K562 (cell line): ENCODE data around the gene ZNF692. TPM values are rescaled to one million over a fixed set of nuclear protein-coding genes. Genes with fewer than 3 reads are reported as not detected.

ENCODE experiments used
- BHLHE40 ChIP-seq: IDR thresholded peaks from 2 replicates; pipeline ENCODE4 v1.6.1; 2011; ENCODE audit warnings: low read length, improper control_type of control experiment
- ZBTB8A ChIP-seq: fragments of 450-650 bp; IDR thresholded peaks from 2 replicates; pipeline ENCODE4 v1.6.1; 2018; ENCODE audit warnings: mild to moderate bottlenecking, moderate library complexity; ENCODE audit not compliant: partially characterized antibody
- ZNF766 ChIP-seq: fragments of 200-800 bp; sonication (Bioruptor generic); conservative IDR thresholded peaks from 2 replicates; pipeline ENCODE4 v1.6.1; 2016; ENCODE audit warnings: missing genetic modification characterization, missing compliant biosample characterization
- polyA plus RNA-seq, 8 experiments: library from polyadenylated mRNA; depleted of rRNA in 4 of 8; stranded (reverse) in 5 of 8; unstranded in 3 of 8; fragments of >200 nt; fragmentation: Nextera tagmentation in 2 of 8; fragmentation: Illumina TruSeq in 1 of 8; extraction: Ambion mirVana in 2 of 8; extraction: Trizol in 1 of 8; gene quantifications; 2 replicates each; pipeline versions ENCODE4 v1.2.1 to v1.2.3, GENCODE V29; 2011 to 2014; ENCODE audit warnings: inconsistent platforms in 1 of 8, missing spikeins in 1 of 8
- total RNA-seq, 7 experiments: library from RNA; depleted of rRNA in 6 of 7; stranded (reverse); fragments of >200 nt in 6 of 7; fragmentation: Illumina TruSeq in 2 of 7; extraction: Trizol in 2 of 7; gene quantifications; 2 replicates each; pipeline versions ENCODE4 v1.2.1 to v1.2.3, GENCODE V29; 2011 to 2021; ENCODE audit warnings: low replicate concordance in 1 of 7
- TF ChIP-seq, protein P1 (sequence below): IDR thresholded peaks from 2 replicates; pipeline ENCODE4 v1.6.1; 2016; ENCODE audit warnings: missing genetic modification characterization, missing compliant biosample characterization
- TF ChIP-seq, protein P2 (sequence below): fragments of 200-800 bp; sonication (Bioruptor generic); IDR thresholded peaks from 2 replicates; pipeline ENCODE4 v1.6.1; 2016; ENCODE audit warnings: missing genetic modification characterization, missing compliant biosample characterization
- TF ChIP-seq, protein P3 (sequence below), 3 experiments: fragments of 200-800 bp in 1 of 3; sonication (Bioruptor generic) in 1 of 3; sonication (generic) in 1 of 3; formaldehyde crosslinking in 1 of 3; IDR thresholded peaks; 2 replicates each; pipeline versions ENCODE4 v1.6.1 to v1.8.0; 2016 to 2022; ENCODE audit warnings: mild to moderate bottlenecking in 2 of 3, missing compliant biosample characterization in 2 of 3, missing genetic modification characterization in 2 of 3, missing genetic modification reagents in 1 of 3

Gene ZNF692
- total and polyA plus RNA-seq, 9 of the 15 experiments (the other 6 are each of a cell fraction or from before 2014, with no cell fraction given) = 8.4 to 143 (median 55.9) TPM

DNA sequence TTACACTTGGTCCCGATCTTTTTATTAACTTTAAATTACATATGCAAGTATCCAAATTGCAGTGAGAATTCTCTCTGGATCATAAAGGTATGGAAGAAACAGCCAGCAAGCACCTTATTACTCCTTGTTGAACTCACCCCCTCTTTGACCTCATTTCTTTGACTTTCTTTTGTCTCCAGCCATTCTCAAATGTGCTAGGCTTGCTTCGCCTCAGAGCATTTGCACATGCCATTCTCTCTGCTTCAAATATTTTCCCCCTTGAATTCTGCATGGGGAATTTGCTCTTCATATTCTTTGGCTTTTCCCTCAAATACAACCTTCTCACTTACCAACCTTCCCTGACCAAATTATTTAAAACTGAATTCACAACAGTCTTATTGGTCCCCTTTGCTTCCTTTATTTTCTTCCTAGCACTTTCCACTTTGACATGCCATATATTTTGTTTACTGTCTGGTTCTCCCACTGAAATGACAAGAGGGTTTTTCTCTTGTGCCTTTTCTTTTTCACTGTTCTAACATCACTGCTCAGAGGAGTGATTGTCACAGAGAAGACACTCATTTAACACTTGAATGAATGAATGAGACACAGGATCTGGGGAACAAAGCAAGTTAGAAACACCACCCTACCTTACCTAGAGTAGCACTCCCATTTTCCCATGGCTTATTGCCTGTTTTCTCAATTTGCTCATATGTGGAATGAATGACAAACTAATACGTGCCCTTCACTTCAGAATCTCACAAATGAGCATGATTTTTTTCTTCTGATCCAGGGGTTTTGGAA is 45.7 kb upstream of the ZNF692 start (continued):
- TF ChIP-seq, protein P1, sequence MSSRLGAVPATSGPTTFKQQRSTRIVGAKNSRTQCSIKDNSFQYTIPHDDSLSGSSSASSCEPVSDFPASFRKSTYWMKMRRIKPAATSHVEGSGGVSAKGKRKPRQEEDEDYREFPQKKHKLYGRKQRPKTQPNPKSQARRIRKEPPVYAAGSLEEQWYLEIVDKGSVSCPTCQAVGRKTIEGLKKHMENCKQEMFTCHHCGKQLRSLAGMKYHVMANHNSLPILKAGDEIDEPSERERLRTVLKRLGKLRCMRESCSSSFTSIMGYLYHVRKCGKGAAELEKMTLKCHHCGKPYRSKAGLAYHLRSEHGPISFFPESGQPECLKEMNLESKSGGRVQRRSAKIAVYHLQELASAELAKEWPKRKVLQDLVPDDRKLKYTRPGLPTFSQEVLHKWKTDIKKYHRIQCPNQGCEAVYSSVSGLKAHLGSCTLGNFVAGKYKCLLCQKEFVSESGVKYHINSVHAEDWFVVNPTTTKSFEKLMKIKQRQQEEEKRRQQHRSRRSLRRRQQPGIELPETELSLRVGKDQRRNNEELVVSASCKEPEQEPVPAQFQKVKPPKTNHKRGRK = peak; percentile 33; the same call in 1 of the 2 replicates
- TF ChIP-seq, protein P2, sequence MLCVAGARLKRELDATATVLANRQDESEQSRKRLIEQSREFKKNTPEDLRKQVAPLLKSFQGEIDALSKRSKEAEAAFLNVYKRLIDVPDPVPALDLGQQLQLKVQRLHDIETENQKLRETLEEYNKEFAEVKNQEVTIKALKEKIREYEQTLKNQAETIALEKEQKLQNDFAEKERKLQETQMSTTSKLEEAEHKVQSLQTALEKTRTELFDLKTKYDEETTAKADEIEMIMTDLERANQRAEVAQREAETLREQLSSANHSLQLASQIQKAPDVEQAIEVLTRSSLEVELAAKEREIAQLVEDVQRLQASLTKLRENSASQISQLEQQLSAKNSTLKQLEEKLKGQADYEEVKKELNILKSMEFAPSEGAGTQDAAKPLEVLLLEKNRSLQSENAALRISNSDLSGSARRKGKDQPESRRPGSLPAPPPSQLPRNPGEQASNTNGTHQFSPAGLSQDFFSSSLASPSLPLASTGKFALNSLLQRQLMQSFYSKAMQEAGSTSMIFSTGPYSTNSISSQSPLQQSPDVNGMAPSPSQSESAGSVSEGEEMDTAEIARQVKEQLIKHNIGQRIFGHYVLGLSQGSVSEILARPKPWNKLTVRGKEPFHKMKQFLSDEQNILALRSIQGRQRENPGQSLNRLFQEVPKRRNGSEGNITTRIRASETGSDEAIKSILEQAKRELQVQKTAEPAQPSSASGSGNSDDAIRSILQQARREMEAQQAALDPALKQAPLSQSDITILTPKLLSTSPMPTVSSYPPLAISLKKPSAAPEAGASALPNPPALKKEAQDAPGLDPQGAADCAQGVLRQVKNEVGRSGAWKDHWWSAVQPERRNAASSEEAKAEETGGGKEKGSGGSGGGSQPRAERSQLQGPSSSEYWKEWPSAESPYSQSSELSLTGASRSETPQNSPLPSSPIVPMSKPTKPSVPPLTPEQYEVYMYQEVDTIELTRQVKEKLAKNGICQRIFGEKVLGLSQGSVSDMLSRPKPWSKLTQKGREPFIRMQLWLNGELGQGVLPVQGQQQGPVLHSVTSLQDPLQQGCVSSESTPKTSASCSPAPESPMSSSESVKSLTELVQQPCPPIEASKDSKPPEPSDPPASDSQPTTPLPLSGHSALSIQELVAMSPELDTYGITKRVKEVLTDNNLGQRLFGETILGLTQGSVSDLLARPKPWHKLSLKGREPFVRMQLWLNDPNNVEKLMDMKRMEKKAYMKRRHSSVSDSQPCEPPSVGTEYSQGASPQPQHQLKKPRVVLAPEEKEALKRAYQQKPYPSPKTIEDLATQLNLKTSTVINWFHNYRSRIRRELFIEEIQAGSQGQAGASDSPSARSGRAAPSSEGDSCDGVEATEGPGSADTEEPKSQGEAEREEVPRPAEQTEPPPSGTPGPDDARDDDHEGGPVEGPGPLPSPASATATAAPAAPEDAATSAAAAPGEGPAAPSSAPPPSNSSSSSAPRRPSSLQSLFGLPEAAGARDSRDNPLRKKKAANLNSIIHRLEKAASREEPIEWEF (CRISPR knock-in tag) = no peak
- TF ChIP-seq ZBTB8A = no peak
- TF ChIP-seq ZNF766 (CRISPR knock-in tag) = no peak
- TF ChIP-seq BHLHE40 = no peak
- TF ChIP-seq, protein P3, sequence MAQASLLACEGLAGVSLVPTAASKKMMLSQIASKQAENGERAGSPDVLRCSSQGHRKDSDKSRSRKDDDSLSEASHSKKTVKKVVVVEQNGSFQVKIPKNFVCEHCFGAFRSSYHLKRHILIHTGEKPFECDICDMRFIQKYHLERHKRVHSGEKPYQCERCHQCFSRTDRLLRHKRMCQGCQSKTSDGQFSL (CRISPR knock-in tag; IDR thresholded peaks at IDR 0.05) = no peak
- TF ChIP-seq, protein P3 (tag; IDR thresholded peaks at IDR 0.05) = no peak
